ENCODE data around the gene COTL1. TPM values are rescaled to one million over a fixed set of nuclear protein-coding genes. Genes with fewer than 3 reads are reported as not detected.

The COTL1 gene
- total and polyA plus RNA-seq, 12 donors = 6.4 to 72.9 (median 9.7) TPM

DNA sequence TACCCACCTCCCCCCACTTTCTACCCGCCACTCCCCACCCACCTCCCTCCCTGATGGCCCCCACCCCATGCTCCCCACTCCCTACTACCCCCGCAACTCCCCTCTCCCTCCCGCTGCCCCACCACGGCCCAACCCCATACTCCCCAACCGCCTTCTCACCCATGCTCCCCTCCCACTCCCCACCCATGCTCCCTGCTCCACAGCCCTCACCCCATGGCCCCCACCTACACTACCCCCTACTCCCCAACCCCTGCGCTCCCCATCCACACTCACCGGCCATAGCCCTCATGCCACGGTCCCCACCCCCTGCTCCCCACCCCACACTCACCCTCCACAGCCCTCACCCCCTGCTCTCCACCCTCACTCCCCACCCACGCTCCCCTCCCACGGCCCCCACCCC lies 13.9 kb downstream of the COTL1 start:
- intact Hi-C loops (cut with DNase I) = no loop called here
- WGBS, 2 donors = 87 to 89% methylated on average over 9 to 10 of the region's 10 CpGs
- DNase-seq = no peak
- ATAC-seq = no peak
- Histone ChIP-seq H3K27me3 (no peaks in the 10 kb centered on the region), H3K36me3 (peaks cover 0 to 9% (median 0%) of the 10 kb centered on the region in 9 donors), H3K4me1 (peaks cover 0 to 90% (median 9%) of the 10 kb centered on the region in 9 donors), H3K27ac (peak overlapping the region in 3 of 10 donors; percentile 31 to 93 (median 60)), H3K9me3 (peaks cover 0 to 8% (median 0%) of the 10 kb centered on the region in 11 donors), H3K4me3 (no peak overlapping the region)
- TF ChIP-seq, protein P1, sequence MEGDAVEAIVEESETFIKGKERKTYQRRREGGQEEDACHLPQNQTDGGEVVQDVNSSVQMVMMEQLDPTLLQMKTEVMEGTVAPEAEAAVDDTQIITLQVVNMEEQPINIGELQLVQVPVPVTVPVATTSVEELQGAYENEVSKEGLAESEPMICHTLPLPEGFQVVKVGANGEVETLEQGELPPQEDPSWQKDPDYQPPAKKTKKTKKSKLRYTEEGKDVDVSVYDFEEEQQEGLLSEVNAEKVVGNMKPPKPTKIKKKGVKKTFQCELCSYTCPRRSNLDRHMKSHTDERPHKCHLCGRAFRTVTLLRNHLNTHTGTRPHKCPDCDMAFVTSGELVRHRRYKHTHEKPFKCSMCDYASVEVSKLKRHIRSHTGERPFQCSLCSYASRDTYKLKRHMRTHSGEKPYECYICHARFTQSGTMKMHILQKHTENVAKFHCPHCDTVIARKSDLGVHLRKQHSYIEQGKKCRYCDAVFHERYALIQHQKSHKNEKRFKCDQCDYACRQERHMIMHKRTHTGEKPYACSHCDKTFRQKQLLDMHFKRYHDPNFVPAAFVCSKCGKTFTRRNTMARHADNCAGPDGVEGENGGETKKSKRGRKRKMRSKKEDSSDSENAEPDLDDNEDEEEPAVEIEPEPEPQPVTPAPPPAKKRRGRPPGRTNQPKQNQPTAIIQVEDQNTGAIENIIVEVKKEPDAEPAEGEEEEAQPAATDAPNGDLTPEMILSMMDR (IDR thresholded peaks at IDR 0.05) = no peak

DNA sequence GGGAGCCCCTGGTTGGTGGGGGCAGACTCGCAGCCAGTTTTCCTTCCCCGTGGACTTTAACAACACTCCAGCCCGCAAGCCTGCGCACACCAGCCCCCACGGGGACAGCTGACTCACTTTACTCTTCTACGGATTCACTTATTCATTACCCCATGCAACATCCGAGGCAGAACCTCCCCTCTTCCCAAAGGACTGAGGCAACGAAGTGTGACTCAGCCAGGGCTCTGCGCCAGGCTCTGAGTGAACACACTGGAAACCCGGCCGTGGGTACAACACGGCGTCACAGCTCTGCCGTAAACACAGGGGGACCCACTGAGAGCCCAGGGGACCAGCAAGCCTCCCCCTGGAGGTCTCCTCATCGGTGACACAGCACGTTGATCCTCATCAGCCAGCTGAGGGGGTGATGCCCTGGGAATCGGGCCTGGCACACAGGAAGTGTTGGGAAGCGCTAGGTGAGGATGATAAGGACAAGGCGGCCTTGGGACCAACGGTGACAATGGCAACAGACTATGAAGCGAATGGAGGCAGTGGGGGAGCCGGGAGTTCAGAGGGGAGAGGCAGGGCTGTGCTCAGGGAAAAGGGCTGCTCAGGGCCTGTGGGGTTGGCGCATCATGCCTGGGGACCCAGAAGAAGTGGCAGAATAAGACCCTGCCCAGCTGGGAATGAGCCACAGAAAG lies 14.6 kb downstream of the COTL1 start:
- peaks cover 0 to 89% (median 11%) of the 10 kb centered on the region in 9 donors for H3K4me1 ChIP-seq
- H3K4me3 ChIP-seq = peak overlapping the region in 1 of 10 donors; percentile 27
- WGBS, 2 donors = 59 to 67% methylated on average over 23 of the region's 23 CpGs

DNA sequence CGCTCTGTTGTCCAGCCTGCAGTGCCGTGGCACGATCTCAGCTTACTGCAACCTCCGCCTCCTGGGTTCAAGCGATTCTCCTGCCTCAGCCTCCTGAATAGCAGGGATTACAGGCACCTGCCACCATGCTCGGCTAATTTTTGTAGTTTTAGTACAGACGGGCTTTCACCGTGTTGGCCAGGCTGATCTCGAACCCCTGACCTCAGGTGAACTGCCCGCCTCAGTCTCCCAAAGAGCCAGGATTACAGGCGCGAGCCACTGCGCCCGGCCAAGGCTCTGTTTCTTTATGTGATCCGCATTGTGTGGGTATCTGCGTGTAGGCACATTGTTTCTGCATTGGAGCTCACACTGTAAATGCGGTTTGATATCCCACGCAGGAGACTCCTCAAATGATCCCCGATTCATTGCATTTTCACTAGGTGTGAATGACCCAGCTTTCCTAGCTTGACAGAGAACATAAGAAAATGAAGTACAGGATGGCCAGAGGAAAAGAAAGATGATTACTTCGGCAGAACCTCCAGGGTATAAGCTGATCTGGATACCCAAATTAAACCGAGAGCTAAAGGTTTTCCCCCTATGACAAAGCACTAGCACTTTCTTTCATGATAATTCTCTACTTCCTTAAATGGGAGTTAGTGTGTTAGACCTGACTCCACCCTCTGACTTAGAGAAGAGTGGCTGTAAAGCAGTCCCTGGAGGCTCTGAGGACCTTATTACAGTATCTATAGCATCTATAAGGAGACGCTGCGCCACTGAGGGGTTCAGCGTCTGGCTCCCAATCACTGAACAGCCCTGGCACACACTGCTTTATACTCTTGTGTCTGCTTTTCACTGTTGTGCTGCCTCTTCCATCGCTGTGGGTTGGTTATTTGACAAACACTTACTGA lies 17.3 kb downstream of the COTL1 start:
- 82 to 90% methylated on average over 25 of the region's 25 CpGs for WGBS, 2 donors
- no peak for DNase-seq
- Histone ChIP-seq H3K36me3 (peaks cover 0 to 6% (median 0%) of the 10 kb centered on the region in 9 donors), H3K27ac (peak overlapping the region in 6 of 10 donors; percentile 17 to 93 (median 60)), H3K4me1 (peaks cover 0 to 94% (median 17%) of the 10 kb centered on the region in 9 donors), H3K27me3 (peaks cover 0 to 4% (median 0%) of the 10 kb centered on the region in 7 donors), H3K4me3 (peak overlapping the region in 2 of 10 donors; percentile 6 to 36), H3K9me3 (peaks cover 0 to 5% (median 0%) of the 10 kb centered on the region in 11 donors)
- TF ChIP-seq, protein P1 (IDR thresholded peaks at IDR 0.05) = no peak
- ATAC-seq = peak in 3 of 8 donors; percentile 24 to 38 (median 33)
- intact Hi-C loops (cut with DNase I) = no loop called here

More for the DNA sequence above, 14.6 kb downstream of the COTL1 start:
- peaks cover 0 to 9% (median 0%) of the 10 kb centered on the region in 9 donors for H3K36me3 ChIP-seq
- ATAC-seq = peak; percentile 39 to 86 (median 53)
- peaks cover 0 to 8% (median 0%) of the 10 kb centered on the region in 11 donors for H3K9me3 ChIP-seq
- peaks cover 0 to under 1% (median 0%) of the 10 kb centered on the region in 7 donors for H3K27me3 ChIP-seq
- peak overlapping the region in 5 of 10 donors; percentile 31 to 93 (median 48) for H3K27ac ChIP-seq
- intact Hi-C loops (cut with DNase I) = no loop called here
- TF ChIP-seq, protein P1 (IDR thresholded peaks at IDR 0.05) = no peak
- DNase-seq = peak; percentile 58 to 84

Data from heart right ventricle (tissue), 16 donors.